Stomach (tissue), 9 donors: Measurements from ENCODE around the gene ANXA2. TPM values are rescaled to one million over a fixed set of nuclear protein-coding genes. Genes with fewer than 3 reads are reported as not detected.

Source experiments
- DNase-seq, 2 donors: peaks; one replicate each; pipeline versions ENCODE4 v3.0.0 to v3.0.0-alpha.2; 2013 to 2019
- H3K27ac ChIP-seq, 5 donors: fragments of 200-600 bp in 4 of 5; sonication (generic) in 4 of 5; one replicate each; pipeline ENCODE4 v1.5.1; 2013 to 2019; ENCODE audit warnings: mild to moderate bottlenecking in 1 of 5, moderate library complexity in 1 of 5
- H3K27me3 ChIP-seq, 3 donors: fragments of 200-600 bp; sonication (generic); one replicate each; pipeline ENCODE4 v1.5.1; 2017 to 2019; ENCODE audit warnings: mixed run types in 1 of 3
- H3K36me3 ChIP-seq, 4 donors: fragments of 200-600 bp; sonication (generic); 1 replicate in 3 of 4; 2 replicates in 1 of 4; pipeline ENCODE4 v1.5.1; 2016 to 2019
- H3K4me1 ChIP-seq, 4 donors: fragments of 200-600 bp; sonication (generic); one replicate each; pipeline ENCODE4 v1.5.1; 2016 to 2019
- H3K4me3 ChIP-seq, 4 donors: fragments of 200-600 bp; sonication (generic) in 3 of 4; one replicate each; pipeline ENCODE4 v1.5.1; 2016 to 2019; ENCODE audit warnings: mild to moderate bottlenecking in 1 of 4
- H3K9me3 ChIP-seq, 4 donors: fragments of 200-600 bp; sonication (generic); one replicate each; pipeline ENCODE4 v1.5.1; 2016 to 2019
- EP300 ChIP-seq: sonication (generic); formaldehyde crosslinking; IDR thresholded peaks from one replicate; pipeline ENCODE4 v1.6.1; 2017; ENCODE audit warnings: antibody characterized with exemption
- POLR2A ChIP-seq, 4 donors: fragments of 450-650 bp; IDR thresholded peaks; one replicate each; pipeline ENCODE4 v1.6.1; 2016; ENCODE audit warnings: antibody characterized with exemption in 4 of 4, control low read depth in 2 of 4, mild to moderate bottlenecking in 1 of 4, moderate library complexity in 1 of 4
- POLR2AphosphoS5 ChIP-seq, 3 donors: sonication (generic); formaldehyde crosslinking; IDR thresholded peaks; one replicate each; pipeline ENCODE4 v1.6.1; 2016; ENCODE audit warnings: antibody characterized with exemption in 3 of 3
- WGBS, 5 donors: extraction: QIAGEN DNeasy Blood & Tissue Kit in 3 of 5; methylation state at CpG; one replicate each; pipeline versions ENCODE4 v1.1.5 to v1.1.7; 2013 to 2018; 5-methylcytosine and 5-hydroxymethylcytosine counted together
- intact Hi-C: fragments of 100-400 bp; cut with DNase I; formaldehyde crosslinking; loops from one replicate; pipeline ENCODE4 v1.15.1; 2023; ENCODE audit warnings: low total_unique reads
- polyA plus RNA-seq, 3 donors: library from polyadenylated mRNA; stranded (reverse); fragments of 200-250 nt; gene quantifications; one replicate each; pipeline ENCODE4 v1.2.3, GENCODE V29; 2013
- total RNA-seq, 5 donors: library from RNA; depleted of rRNA; stranded (reverse); fragments of >200 nt; gene quantifications; one replicate each; pipeline versions ENCODE4 v1.1.0 to v1.2.3, GENCODE V29; 2014 to 2016
- TF ChIP-seq, protein P1 (sequence below), 7 experiments: fragments of 450-650 bp in 4 of 7; fragments of 200-600 bp in 3 of 7; sonication (generic) in 3 of 7; IDR thresholded peaks; one replicate each; pipeline ENCODE4 v1.5.1; 2016 to 2019; ENCODE audit warnings: antibody characterized with exemption in 7 of 7, control low read depth in 2 of 7, mild to moderate bottlenecking in 1 of 7
- donor health status: healthy with polysubstance abuse.
- donor health status: Bipolar disorder and iron deficiency.
- donor health status: healthy.

Gene ANXA2
- total and polyA plus RNA-seq, 8 donors = 292 to 1,332 (median 538) TPM

DNA sequence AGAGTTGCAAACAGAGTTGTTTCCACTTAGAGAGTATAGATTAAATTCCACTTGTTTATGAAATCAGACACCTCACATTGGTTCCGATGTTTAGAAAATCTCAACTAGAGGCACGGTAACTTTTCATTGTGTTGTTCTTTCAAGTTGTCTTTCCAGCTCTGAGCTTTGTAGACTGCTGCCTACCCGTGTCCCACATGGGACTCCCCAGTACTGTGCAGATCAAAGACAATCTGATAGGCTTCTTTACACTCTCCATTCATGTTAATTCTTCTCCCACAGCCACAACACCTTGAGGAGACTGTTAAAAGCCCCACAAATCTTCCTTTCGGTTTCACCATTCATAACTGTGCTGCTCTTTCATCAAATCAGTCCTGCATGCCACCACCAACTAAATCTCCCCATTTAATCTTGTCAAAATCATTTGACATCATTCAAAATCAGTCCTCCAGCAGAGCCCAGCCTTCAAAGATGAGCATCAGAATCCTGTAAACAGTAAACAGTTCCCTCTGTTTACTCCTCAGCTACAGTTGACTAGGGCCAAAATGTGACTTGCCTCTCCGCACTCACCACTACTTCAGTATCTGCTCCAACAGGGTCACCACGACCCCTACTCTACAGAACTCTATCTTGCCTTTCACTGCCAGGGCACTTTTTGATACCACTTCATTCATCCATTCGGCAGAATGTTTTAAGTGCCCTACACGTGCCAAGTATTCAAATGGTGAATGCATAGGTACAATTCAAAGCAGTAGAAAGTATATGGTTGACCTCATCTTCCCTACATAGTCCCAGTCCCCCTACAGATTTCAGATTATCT is 8.3 kb downstream of the ANXA2 start:
- H3K4me3 ChIP-seq = peak overlapping the region in 3 of 4 donors; percentile 11 to 12 (median 11)
- intact Hi-C loops = no loop called here
- DNase-seq = no peak
- TF ChIP-seq EP300 (no peak), POLR2AphosphoS5 (IDR thresholded peaks at IDR 0.05) (no peak), POLR2A (IDR thresholded peaks at IDR 0.05) (no peak)
- TF ChIP-seq, protein P1, sequence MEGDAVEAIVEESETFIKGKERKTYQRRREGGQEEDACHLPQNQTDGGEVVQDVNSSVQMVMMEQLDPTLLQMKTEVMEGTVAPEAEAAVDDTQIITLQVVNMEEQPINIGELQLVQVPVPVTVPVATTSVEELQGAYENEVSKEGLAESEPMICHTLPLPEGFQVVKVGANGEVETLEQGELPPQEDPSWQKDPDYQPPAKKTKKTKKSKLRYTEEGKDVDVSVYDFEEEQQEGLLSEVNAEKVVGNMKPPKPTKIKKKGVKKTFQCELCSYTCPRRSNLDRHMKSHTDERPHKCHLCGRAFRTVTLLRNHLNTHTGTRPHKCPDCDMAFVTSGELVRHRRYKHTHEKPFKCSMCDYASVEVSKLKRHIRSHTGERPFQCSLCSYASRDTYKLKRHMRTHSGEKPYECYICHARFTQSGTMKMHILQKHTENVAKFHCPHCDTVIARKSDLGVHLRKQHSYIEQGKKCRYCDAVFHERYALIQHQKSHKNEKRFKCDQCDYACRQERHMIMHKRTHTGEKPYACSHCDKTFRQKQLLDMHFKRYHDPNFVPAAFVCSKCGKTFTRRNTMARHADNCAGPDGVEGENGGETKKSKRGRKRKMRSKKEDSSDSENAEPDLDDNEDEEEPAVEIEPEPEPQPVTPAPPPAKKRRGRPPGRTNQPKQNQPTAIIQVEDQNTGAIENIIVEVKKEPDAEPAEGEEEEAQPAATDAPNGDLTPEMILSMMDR (IDR thresholded peaks at IDR 0.05) = no peak
- H3K27ac ChIP-seq = peak overlapping the region; percentile 3 to 98 (median 47)
- no peaks in the 10 kb centered on the region for H3K9me3 ChIP-seq
- peaks cover 0 to 17% (median 12%) of the 10 kb centered on the region in 4 donors for H3K36me3 ChIP-seq
- WGBS, 5 donors = 22 to 39% (median 26%) methylated on average over 8 of the region's 8 CpGs
- peaks cover 57 to 99% (median 71%) of the 10 kb centered on the region in 4 donors for H3K4me1 ChIP-seq
- no peaks in the 10 kb centered on the region for H3K27me3 ChIP-seq

DNA sequence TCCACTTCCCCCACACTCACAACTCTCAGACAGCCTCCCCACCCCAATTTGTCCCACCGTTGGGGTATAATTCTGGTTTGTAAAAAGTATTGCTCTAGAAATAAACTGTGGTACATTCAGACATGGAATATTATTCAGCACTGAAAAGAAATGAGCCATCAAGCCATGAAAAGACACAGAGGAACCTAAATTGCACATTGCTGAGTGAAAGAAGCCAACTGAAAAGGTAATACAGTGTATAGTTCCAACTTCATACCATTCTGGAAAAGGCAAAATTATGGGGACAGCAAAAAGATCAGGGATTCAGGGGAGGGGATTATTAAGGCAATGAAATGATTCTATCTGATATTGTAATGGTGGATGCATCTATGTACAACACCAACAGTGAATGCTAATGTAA is 10.5 kb downstream of the ANXA2 start:
- Histone ChIP-seq H3K36me3 (peaks cover 0 to 38% (median 30%) of the 10 kb centered on the region in 4 donors), H3K27ac (peak overlapping the region in 1 of 5 donors; percentile 42), H3K9me3 (no peaks in the 10 kb centered on the region), H3K27me3 (no peaks in the 10 kb centered on the region), H3K4me3 (no peak overlapping the region), H3K4me1 (peaks cover 36 to 100% (median 55%) of the 10 kb centered on the region in 4 donors)
- no peak for TF ChIP-seq EP300
- no peak for DNase-seq
- 88 to 97% (median 90%) methylated on average over 1 of the region's 1 CpG for WGBS, 5 donors
- intact Hi-C loops = no loop called here

DNA sequence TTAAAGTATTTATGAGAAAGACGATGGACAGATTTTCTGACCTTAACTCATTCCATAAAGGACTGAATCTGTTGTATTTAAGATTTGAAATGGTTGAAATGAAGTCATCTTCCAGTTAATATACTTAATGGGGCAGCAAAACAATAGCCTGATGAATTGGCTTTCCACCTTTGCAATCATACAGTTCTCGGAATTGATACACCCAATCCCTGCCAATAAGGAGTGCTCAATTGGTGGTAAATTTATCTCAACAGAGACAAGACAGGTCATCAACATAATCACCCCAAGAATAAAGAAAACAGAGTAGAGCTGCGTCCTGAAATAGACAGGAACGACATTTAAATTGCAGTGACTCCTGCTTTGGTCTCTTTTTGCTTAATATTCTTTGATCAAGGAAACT is 11.2 kb downstream of the ANXA2 start:
- Histone ChIP-seq H3K27ac (peak overlapping the region in 1 of 5 donors; percentile 42), H3K9me3 (no peaks in the 10 kb centered on the region), H3K27me3 (no peaks in the 10 kb centered on the region), H3K4me1 (peaks cover 30 to 100% (median 48%) of the 10 kb centered on the region in 4 donors), H3K4me3 (no peak overlapping the region), H3K36me3 (peaks cover 0 to 46% (median 37%) of the 10 kb centered on the region in 4 donors)
- no peak for DNase-seq
- TF ChIP-seq EP300 = no peak
- intact Hi-C loops = no loop called here
- 58 to 82% (median 66%) methylated on average over 4 of the region's 4 CpGs for WGBS, 5 donors

DNA sequence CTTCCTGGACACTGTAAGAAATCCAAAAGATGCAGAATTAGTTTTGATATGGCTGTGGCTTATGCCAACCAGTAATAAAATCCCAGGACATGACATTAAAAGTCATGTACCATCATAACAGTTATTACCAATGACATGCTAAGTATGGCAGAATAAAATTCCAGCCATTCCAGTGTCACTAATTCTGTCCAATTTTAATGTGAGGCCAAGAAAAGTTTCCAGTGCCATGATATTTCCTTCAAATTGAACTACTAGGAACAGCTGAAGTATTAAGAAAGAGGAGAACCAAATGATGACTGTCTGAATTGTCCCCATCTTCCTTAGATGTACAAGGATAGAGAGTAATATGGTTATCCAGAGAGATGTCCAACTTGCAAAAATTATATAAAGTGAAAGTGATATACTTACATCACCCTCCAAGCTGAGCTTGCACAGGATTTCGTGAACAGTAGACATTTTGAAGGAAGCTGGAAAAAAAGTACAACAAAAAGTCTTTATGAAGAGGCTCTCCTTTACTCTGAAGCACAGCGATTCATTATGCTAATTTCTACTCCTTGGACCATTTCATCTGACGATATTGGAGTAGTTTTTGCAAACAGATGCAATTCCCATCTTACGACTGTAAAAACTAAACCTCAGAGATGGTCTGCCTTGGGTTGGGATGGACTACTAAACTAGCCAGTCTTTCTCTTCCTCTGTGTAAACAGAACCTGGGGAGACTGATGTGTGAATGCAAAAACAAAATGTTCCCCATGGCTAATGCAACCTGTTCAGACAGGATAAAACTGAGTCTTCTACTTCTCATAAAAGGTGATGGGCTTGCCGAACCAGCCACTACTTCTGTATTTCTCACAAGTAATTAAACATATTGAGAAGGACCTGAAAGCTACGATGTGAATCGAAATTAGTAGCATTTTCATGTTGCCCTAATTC is 11.9 kb downstream of the ANXA2 start:
- no peaks in the 10 kb centered on the region for H3K9me3 ChIP-seq
- 85 to 92% (median 91%) methylated on average over 7 of the region's 7 CpGs for WGBS, 5 donors
- DNase-seq = no peak
- no peaks in the 10 kb centered on the region for H3K27me3 ChIP-seq
- intact Hi-C loops = no loop called here
- peaks cover 3 to 53% (median 44%) of the 10 kb centered on the region in 4 donors for H3K36me3 ChIP-seq
- peaks cover 23 to 93% (median 41%) of the 10 kb centered on the region in 4 donors for H3K4me1 ChIP-seq
- H3K4me3 ChIP-seq = no peak overlapping the region
- TF ChIP-seq POLR2AphosphoS5 (IDR thresholded peaks at IDR 0.05) = no peak
- TF ChIP-seq EP300 = no peak
- TF ChIP-seq, protein P1 (IDR thresholded peaks at IDR 0.05) = no peak
- TF ChIP-seq POLR2A (IDR thresholded peaks at IDR 0.05) = no peak
- peak overlapping the region in 2 of 5 donors; percentile 4 to 42 for H3K27ac ChIP-seq

DNA sequence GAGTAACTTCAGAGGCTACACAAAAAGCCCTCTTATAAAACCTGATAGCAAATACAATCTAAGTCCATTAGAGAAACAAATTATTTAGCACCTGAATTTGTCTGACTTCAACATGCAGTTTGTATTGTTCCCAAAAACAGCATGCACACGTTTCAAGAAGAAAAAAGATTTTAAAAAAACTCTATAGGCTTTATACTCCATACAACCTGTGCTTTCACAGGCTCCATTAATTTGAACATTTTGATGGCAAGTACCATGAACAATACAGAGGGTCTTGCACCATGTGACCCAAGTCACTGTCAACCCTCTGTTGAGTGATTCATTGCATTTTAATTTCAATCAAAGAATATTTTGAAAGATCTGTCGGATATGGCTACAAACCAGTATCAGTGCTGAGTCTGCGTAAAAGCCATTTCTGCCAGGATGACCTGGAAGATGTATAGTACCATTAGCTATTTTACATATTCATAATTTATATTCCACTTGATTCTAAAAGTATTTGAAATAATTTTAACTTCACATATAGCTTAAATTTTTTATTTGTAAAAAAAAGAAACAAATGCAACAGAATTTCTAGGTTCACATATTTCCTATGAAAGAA is 13.2 kb downstream of the ANXA2 start:
- peaks cover 13 to 87% (median 31%) of the 10 kb centered on the region in 4 donors for H3K4me1 ChIP-seq
- no peak overlapping the region for H3K4me3 ChIP-seq
- intact Hi-C loops = no loop called here
- TF ChIP-seq POLR2AphosphoS5 (IDR thresholded peaks at IDR 0.05) (no peak), POLR2A (IDR thresholded peaks at IDR 0.05) (no peak), EP300 (no peak)
- TF ChIP-seq, protein P1 (IDR thresholded peaks at IDR 0.05) = no peak
- H3K27me3 ChIP-seq = no peaks in the 10 kb centered on the region
- no peaks in the 10 kb centered on the region for H3K9me3 ChIP-seq
- DNase-seq = no peak
- H3K27ac ChIP-seq = no peak overlapping the region
- H3K36me3 ChIP-seq = peaks cover 13 to 64% (median 54%) of the 10 kb centered on the region in 4 donors
- 74 to 84% (median 83%) methylated on average over 3 of the region's 3 CpGs for WGBS, 5 donors
